Bronchial epithelial cell (primary cell): Measurements from ENCODE around the gene AGAP1. TPM values are rescaled to one million over a fixed set of nuclear protein-coding genes. Genes with fewer than 3 reads are reported as not detected.
A peak's percentile ranks its signal among the peaks of the same experiment; 100 is the strongest.

Experiments
- DNase-seq: peaks from one replicate; pipeline ENCODE4 v3.0.0-alpha.2; 2010; ENCODE audit warnings: low read depth
- FAIRE-seq: peaks from 2 replicates; lab custom pipeline; 2011; peaks lifted over from hg19 to GRCh38; lab: Jason Lieb, UNC
- H3K27me3 ChIP-seq: 2 replicates; pipeline ENCODE4 v1.5.1; 2011; ENCODE audit warnings: low read length; ENCODE audit not compliant: control insufficient read depth, insufficient read depth
- H3K36me3 ChIP-seq: 2 replicates; pipeline ENCODE4 v1.5.1; 2011; ENCODE audit warnings: low read length; ENCODE audit not compliant: control insufficient read depth, insufficient read depth
- H3K4me3 ChIP-seq: 2 replicates; pipeline ENCODE4 v1.5.1; 2011; ENCODE audit warnings: mild to moderate bottlenecking, low read depth, low read length, control low read depth
- total RNA-seq: library from RNA; depleted of rRNA; stranded (reverse); fragments of >200 nt; gene quantifications from 2 replicates; pipeline ENCODE4 v1.2.1, GENCODE V29; 2014
- TF ChIP-seq, protein P1 (sequence below): IDR thresholded peaks from 2 replicates; pipeline ENCODE4 v1.5.1; 2011; ENCODE audit warnings: mild to moderate bottlenecking, moderate library complexity, low read length, control low read depth, inconsistent platforms; ENCODE audit not compliant: insufficient read depth, severe bottlenecking

AGAP1 gene
- total RNA-seq, 1 donor from 2014 or later, result 22.4 TPM

DNA sequence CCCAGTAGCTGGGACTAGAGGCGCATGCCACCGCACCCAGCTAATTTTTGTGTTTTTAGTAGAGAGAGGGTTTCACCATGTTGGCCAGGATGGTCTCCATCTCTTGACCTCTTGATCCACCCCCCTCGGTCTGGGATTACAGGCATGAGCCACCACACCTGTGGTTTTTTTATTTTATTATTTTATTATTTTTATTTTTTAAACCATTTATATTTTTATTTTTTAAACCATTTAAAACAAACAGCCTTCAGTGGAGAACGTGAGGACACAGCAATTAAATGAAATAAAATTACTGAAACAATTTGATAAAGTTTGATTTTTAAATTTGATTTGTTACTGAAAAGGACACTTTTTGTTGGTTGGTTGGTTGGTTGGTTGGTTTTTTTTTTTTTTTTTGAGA is 181.0 kb downstream of the AGAP1 start:
- Histone ChIP-seq H3K36me3 (no peaks in the 10 kb centered on the region), H3K27me3 (no peaks in the 10 kb centered on the region), H3K4me3 (no peak overlapping the region)
- TF ChIP-seq, protein P1, sequence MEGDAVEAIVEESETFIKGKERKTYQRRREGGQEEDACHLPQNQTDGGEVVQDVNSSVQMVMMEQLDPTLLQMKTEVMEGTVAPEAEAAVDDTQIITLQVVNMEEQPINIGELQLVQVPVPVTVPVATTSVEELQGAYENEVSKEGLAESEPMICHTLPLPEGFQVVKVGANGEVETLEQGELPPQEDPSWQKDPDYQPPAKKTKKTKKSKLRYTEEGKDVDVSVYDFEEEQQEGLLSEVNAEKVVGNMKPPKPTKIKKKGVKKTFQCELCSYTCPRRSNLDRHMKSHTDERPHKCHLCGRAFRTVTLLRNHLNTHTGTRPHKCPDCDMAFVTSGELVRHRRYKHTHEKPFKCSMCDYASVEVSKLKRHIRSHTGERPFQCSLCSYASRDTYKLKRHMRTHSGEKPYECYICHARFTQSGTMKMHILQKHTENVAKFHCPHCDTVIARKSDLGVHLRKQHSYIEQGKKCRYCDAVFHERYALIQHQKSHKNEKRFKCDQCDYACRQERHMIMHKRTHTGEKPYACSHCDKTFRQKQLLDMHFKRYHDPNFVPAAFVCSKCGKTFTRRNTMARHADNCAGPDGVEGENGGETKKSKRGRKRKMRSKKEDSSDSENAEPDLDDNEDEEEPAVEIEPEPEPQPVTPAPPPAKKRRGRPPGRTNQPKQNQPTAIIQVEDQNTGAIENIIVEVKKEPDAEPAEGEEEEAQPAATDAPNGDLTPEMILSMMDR, result no peak
- FAIRE-seq (no peak), DNase-seq (no peak)

DNA sequence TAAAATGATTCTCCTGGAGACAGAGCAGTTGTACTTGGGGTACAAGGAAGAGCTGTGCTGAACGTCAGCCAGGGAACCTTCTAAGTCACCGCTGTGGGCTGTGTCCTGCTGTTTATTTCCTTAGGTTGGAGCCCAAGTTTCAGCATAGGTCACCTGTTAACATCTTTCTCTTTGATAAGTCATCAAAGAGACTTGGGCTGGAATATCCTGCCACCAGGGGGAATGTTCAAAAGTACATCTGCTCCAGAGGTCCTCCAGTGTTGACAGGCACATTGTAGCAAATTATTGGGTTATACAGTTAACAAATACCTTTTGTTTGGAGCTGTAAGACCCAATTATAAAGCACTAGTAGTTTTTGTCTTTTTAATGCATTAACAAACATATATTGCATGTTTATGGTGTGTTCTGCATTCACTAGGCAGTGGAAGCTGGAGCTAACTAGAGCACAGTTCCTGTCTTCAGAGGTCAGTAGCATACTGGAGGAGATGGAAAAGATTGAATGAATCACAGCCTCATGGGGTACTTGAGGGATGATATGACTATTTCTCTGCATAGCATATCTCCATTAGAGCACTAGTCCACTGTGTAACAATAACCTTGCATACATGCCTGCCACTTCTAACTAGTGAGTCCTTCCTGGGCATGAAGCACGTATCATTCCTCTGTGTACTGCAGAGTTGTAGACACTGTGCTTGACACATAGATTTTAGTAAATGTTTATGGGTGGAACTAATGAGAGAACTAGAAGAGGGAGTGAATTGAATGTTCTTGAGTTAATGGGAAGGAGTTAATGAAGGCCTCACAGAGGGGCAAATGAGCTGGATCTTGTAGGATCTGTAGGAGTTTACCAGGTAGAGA is 182.1 kb downstream of the AGAP1 start:
- DNase-seq, result peak; percentile 44
- H3K27me3 ChIP-seq, result no peaks in the 10 kb centered on the region
- TF ChIP-seq, protein P1, result peak; percentile 16
- FAIRE-seq, result no peak
- H3K36me3 ChIP-seq, result no peaks in the 10 kb centered on the region
- H3K4me3 ChIP-seq, result no peak overlapping the region

DNA sequence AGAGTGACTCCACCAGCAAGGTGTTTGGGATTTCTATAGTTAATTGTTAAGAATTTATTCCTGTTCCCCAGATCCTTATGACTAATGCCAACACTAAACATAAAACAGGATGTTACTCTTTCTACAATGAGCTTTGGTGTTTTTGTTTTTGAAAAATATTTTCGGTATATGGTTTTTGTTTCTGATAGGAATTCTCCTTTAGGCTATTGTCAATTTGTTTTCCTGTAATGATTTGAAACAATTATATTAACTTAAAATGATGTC is 182.6 kb downstream of the AGAP1 start:
- peak; percentile 27 for DNase-seq
- H3K36me3 ChIP-seq, result no peaks in the 10 kb centered on the region
- H3K27me3 ChIP-seq, result no peaks in the 10 kb centered on the region
- H3K4me3 ChIP-seq, result no peak overlapping the region
- TF ChIP-seq, protein P1, result no peak
- FAIRE-seq, result no peak

DNA sequence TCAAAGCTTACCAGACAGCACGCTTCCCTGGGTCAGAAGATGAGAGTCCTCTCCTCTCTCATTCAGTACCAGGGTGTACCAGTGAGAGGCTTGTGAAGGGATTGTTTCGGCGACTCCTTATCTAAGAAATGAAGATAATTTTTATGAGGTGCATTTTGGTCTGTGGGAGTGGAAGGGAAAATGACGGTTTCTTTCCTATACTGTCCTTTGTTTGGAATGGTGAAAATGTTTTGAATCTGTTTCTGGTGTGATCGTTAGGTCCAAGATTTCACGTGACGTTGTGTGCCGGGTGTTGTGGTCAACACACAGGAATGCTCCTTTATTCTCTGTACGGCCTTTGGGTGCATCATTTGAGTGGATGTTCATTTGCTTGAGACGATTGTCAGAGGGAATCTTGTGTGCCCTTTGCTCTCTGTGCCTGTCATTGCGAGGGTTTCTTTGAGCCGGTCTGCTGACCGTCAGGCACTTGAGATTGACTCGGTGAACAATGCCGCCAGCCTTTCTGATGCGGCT is 183.5 kb downstream of the AGAP1 start:
- DNase-seq, result no peak
- FAIRE-seq, result no peak
- no peaks in the 10 kb centered on the region for H3K27me3 ChIP-seq
- TF ChIP-seq, protein P1, result no peak
- no peak overlapping the region for H3K4me3 ChIP-seq
- H3K36me3 ChIP-seq, result no peaks in the 10 kb centered on the region

DNA sequence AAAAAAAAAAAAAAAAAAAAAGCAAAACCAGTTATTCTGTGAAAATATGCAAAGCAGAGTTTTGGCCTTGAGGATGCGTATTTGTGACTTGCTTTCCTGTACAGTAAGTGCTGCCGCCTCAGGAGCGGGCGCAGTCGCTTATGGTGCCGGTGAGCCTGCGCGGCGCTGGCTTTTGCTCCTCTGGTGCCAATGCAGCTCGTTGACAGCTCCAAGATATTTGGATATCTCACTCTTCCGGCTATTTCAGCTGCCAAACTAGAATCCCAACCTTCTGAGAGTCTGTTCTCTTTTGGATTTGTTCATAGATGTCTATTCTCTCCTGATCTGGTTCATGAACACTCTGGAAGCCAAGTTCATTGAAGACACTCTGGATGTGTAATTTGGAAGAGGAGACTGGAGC is 184.1 kb downstream of the AGAP1 start:
- H3K27me3 ChIP-seq, result no peaks in the 10 kb centered on the region
- H3K4me3 ChIP-seq, result no peak overlapping the region
- H3K36me3 ChIP-seq, result no peaks in the 10 kb centered on the region
- TF ChIP-seq, protein P1, result no peak
- DNase-seq, result no peak
- FAIRE-seq, result no peak

DNA sequence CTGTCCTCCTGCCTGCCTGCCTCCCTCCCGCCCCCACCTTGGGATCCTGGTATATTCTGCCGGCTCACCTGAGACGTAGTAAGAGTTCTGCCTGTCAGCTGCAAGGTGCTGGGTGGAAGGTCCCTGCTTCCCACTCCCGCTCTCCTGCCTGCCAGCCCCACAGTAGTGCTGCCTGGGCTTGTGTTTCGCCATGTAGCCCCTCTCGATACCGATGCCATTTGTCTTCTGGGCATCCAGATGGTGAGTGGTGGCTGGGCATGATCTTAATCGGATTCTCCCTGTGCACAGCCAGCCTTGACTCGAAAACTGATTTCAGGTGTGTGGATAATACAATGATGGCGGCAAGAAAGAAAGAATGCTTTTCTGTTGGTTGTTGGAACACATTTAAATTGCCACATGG is 184.9 kb downstream of the AGAP1 start:
- no peaks in the 10 kb centered on the region for H3K27me3 ChIP-seq
- DNase-seq (no peak), FAIRE-seq (no peak)
- no peak overlapping the region for H3K4me3 ChIP-seq
- H3K36me3 ChIP-seq, result no peaks in the 10 kb centered on the region
- TF ChIP-seq, protein P1, result no peak
